Epidermal melanocyte (primary cell): ENCODE measurements around the gene NCK2.
A peak's percentile ranks its signal among the peaks of the same experiment; 100 is the strongest.

Experiments
- DNase-seq: peaks from one replicate; pipeline ENCODE4 v3.0.0; 2011; ENCODE audit warnings: low spot score; ENCODE audit not compliant: insufficient read length

NCK2 gene

GRCh38 chr2:105775809-105776559 is 31.3 kb downstream of the NCK2 start:
- no peak for DNase-seq

DNA sequence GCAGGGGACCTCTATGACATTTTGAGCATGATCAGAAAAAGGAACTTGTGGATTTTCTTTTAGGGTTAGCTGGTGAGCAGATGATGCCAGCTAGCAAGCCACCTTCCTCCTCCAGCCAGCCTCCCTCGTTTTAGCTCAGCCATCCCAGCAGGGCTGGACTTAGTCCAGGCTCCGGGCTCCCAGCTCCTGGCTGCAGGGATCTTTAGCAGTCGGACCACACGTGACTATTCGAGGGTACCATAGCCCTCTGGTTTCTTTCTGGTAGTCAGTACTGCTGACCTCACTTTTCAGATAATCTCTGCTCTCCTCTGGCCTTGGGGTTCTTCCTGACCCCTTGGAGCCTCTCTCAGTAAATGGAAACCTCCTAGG is 31.8 kb downstream of the NCK2 start:
- no peak for DNase-seq

- DNase-seq = no peak
Measured at GRCh38 chr2:105777031-105777482, 32.3 kb downstream of the NCK2 start.

DNA sequence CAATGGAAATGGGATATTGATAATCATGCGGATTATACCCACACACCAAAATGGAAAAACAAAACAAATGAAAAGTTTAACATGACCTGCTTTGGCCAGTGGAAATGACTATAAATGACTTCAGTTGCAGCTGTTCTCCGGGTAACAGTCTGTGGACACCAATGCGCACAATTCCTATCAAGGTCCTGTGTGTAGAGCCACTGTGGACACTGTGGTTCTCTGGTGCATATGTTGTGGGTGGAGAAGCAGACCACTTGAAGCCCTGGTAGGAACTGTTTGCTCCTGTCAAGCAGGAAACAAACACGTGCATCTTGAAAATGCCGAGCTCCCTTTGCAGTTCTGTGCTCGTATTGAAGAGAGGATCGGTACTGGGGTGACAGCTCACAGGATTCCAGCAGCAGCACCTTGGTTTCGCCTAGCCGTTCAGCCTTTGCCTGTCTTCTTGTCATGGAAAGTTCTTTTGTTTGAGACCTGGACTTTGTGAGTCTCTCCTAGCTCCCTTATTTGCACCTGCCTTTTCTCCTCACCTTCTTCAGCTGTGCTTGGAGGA is 32.9 kb downstream of the NCK2 start:
- DNase-seq = no peak

DNA sequence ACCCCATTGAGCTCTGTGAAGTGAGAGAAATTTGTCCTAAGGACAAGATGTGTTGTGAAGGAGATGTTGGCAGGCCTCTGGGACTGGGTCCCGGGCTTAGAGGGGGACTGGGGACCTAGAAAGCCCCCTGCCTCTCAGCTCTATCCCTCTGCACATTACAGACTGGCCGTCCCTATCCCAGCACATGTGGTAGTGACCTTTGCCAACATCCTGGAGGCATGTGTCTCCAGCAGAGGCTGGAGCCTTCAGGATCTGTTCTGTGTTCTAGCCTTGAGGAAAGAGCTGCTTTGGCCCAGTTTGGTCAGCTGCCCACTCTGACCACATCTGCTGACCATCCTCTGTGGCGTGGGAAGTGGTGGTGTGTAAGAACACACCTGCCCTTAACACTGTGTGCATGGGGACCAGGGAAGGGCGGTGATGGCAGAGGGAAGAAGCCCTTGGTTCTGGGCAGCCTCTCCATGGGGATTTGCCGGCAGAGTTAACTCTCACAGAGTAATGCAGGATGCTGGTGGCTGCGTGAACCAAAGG is 33.4 kb downstream of the NCK2 start:
- no peak for DNase-seq

DNA sequence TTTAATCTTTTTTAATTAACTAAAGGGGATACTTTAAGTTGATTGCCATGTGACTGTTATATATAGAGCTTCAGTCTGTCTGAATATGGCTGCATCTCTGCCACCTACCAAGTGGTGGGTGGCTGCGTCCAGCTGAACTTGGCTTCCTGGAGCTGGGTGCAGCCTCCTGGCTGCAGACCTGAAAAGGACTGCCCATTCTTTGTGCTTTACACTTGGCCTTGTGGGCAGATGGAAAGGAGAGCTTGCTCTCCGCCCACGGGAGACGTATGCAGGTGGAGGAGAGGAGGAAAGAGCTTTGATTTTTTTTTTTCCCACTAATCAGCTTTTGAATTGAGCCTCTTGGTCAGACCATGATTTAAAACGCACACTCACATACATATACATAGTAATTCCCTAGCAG is 34.7 kb downstream of the NCK2 start:
- DNase-seq = no peak

DNA sequence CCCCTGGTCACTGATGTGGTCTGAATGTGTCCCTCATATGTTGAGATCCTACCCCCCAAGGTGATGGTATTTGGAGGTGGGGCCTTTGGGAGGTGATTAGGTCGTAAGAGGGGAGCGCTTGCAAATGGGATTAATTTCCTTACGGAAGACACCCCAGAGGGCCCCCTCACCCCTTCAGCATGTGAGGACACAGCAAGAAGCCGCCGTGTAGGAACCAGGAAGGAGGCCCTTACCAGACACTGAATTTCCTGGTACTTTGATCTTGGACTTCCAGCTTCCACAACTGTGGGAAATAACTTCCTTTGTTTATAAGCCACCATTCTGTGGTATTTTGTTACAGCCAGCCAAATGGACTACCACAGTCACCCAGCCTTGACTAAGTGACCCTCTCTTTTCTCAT is 35.9 kb downstream of the NCK2 start:
- no peak for DNase-seq

DNA sequence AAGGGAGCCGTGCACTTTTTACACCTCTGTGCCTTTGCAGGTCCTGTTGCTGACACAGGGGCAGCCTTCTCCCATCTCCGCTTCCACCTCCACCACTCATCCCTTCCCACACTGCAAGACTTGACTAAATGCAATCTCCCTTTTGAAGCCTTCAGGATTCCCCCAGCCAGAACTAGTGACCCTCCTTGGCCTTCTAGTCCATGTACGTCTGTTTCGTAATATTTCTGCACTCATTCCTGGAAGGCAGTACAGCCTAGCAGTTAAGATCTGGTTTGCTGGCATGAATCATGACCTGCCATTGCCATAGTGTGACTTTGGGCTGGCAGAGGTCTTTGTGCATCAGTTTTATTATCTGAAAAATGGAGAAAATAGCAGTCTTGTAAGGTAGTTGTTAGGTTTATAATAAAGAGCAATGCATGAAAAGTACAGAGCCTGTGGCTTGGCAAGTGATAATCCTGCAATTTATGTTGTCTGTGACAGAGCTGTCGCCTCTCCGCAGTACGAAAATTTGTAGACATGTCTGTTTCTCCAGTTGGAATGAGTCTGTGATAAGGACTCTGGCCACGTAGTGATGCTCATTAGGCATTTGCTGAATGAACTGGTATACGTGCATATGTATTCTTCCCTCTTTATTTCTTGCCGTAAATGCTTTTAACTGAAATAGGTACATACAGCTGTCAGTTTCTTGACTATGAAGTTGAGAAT is 36.7 kb downstream of the NCK2 start:
- no peak for DNase-seq

DNA sequence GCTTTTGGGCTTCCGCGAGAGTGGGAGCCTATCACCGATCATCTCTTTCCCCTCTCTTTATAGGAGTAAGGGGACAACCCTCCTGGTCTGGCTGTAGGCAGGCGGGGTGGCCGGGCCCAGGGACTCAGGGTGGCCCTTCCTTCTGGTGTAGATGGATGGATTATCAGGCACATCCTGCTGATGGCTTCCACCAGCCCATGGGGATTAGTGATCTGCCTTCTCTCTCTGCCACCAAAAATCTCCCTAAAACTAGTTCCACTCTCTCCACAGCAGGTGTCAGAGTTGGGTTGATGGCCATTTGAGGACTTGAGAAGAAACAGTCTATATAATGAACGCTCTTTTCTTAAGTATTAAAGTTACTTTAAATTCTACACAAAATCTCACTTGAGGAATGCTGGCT is 37.4 kb downstream of the NCK2 start:
- DNase-seq = no peak

GRCh38 chr2:105782646-105783045 is 37.9 kb downstream of the NCK2 start:
- DNase-seq = no peak

GRCh38 chr2:105783151-105783738 is 38.5 kb downstream of the NCK2 start:
- no peak for DNase-seq

- DNase-seq = no peak
Measured at GRCh38 chr2:105783972-105784371, 39.3 kb downstream of the NCK2 start.

GRCh38 chr2:105784589-105784988 is 39.9 kb downstream of the NCK2 start:
- no peak for DNase-seq

- no peak for DNase-seq
Measured at GRCh38 chr2:105785095-105785847, 40.6 kb downstream of the NCK2 start.

DNA sequence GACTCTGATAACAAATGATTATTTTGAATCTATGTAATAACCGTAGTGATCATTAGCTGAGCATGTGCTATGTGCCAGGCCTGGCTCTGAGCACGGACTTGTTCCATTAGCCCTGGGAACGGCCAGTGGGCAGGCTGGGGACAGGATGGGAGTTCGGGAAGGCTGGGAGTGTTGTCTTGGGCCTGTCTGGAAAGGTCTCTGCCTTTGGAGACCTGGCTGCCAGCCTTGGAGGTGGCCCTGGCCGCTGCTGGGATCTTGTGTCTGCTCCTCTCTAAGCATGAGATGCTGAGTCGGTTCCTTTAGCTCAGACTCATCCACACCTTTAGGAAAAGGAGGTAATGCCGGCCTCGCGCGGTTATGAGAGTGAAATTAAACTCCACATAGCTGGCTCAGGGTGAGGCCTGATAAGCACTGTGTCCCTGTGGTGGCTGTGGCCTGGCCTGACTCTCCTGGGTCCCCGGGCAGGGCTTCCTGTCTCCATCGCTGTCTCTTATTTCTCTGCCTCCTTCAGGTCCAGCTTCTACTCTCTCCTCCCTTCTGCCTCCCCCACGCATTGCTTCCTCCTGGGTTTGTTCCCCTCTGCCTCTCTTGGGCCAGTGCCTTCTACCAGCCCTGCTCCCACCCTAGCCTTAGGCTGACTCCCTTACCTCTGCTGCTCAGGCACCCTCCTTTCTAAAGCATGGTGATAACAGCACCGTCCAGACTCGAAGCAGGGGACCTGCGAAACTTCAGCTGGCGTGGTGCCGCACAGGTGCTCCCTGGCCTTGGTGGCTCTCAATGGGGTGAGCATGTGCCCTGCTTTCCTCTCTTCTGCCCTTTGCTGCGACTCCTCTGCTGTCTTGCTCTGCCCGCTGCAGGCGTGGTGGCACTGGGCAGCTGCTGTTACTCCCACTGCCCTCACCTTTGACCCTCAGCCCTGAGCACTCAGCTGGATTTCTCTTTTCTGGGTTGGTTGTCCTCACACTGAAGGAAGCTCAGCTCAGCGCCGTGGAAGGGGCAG is 41.8 kb downstream of the NCK2 start:
- no peak for DNase-seq

GRCh38 chr2:105787376-105788318 is 42.9 kb downstream of the NCK2 start:
- no peak for DNase-seq

DNA sequence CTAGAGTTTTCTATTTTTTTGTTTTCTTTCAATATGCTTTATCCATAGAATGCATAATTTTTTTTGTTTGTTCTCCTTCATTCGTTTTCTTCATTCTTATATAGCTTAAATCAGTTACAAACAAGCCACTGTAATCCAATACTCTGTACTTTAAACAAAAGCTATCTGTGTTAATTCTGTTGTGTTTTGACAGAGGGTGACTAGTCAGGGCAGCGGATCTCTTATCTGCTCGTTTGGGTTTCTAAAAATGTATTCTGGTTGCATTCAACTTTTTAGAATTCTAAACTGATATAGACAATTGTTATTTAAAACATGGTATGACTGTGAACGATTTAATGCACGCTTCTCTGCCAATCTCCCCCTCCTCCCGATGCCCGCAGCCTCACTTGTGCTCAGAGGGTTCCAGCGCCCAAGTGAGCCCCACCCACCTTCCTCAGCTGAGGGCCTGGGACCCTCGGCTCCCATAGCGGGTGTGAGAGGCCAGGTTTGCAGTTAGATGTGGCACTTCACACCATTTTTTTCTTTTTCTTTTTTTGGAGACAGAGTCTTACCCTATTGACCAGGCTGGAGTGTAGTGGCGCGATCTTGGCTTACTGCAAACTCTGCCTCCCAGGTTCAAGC is 44.1 kb downstream of the NCK2 start:
- no peak for DNase-seq

- peak; percentile 86 for DNase-seq
Measured at GRCh38 chr2:105789745-105790460, 45.2 kb downstream of the NCK2 start.
